GM12891 (cell line): ENCODE measurements around the gene RBM46.

Source experiments
- POLR2A ChIP-seq: IDR thresholded peaks from 2 replicates; pipeline ENCODE4 v1.6.1; 2011; ENCODE audit warnings: low read depth, low read length, control low read depth
- POLR2AphosphoS5 ChIP-seq: IDR thresholded peaks from 2 replicates; pipeline ENCODE4 v1.6.1; 2011; ENCODE audit warnings: low read depth, low read length, control low read depth
- TAF1 ChIP-seq: IDR thresholded peaks from 2 replicates; pipeline ENCODE4 v1.6.1; 2011; ENCODE audit warnings: low read depth, low read length, control low read depth

- TF ChIP-seq POLR2A, result no peak
- TF ChIP-seq TAF1, result no peak
- TF ChIP-seq POLR2AphosphoS5, result no peak
These were observed 88.2 kb downstream of the RBM46 start for GRCh38 chr4:154869301-154869700.
